Measurements from ENCODE around the gene GLIS1. TPM values are rescaled to one million over a fixed set of nuclear protein-coding genes. Genes with fewer than 3 reads are reported as not detected.
A peak's percentile ranks its signal among the peaks of the same experiment; 100 is the strongest.

Gene GLIS1
- total RNA-seq, 1 donor = 2.9 TPM

DNA sequence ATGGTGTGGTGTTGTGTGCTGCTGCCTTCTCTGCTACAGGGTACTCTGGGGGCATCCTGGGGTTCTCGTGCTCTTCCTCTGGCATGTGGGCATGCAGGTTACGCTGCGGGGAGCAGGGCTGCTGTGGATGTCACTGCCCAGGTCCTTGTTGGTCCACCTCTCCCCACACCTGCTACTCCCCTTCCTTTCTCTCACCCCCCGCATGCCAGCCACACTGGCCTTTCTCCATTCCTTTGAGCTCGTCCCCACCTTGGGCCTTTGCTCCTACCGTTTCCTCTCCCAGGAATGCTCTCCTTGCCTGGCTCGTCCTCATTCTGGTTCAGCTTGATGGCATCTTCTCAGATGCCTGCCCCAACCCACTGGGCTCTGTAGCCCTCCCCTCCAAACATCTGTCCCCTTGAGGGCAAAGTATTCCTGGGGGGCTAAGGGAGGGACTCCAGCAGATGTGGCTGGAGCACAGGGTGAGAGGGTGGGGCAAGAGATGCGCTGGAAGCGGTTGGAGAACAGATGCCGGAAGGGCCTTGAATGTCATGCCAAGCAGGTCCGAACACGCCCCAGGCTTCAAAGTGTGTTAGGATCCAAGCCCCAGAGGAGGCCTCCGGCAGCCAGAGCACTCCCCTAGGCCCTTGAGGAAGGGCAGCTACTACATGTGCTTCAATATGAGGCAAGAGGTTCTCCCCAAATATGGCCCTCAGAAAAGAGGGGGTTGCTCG lies 256.4 kb downstream of the GLIS1 start:
- H3K27me3 ChIP-seq (ENCODE audit: insufficient read depth, low read length) = peaks cover 54% of the 10 kb centered on the region
- no peaks in the 10 kb centered on the region for H3K79me2 ChIP-seq (ENCODE audit: insufficient read depth, low read length)
- TF ChIP-seq CTCF (IDR thresholded peaks at IDR 0.05; ENCODE audit: extremely low read depth, low read depth, low read length) = no peak
- H3K4me3 ChIP-seq (ENCODE audit: insufficient read depth, low read length) = no peak overlapping the region
- peak; percentile 42 for DNase-seq (ENCODE audit: insufficient read length, low spot score, missing footprints)
- H3K4me1 ChIP-seq (ENCODE audit: insufficient read depth, low read length) = peaks cover 4% of the 10 kb centered on the region
- no peak overlapping the region for H2AFZ ChIP-seq (ENCODE audit: low read length)
- H4K20me1 ChIP-seq (ENCODE audit: insufficient read depth, low read length) = no peaks in the 10 kb centered on the region
- H3K4me2 ChIP-seq (ENCODE audit: insufficient read depth, low read length) = no peak overlapping the region
- no peaks in the 10 kb centered on the region for H3K9me3 ChIP-seq (ENCODE audit: low read depth, low read length)
- H3K36me3 ChIP-seq (ENCODE audit: insufficient read depth, low read length) = no peaks in the 10 kb centered on the region
- H3K27ac ChIP-seq (ENCODE audit: low read depth, low read length) = no peak overlapping the region

DNA sequence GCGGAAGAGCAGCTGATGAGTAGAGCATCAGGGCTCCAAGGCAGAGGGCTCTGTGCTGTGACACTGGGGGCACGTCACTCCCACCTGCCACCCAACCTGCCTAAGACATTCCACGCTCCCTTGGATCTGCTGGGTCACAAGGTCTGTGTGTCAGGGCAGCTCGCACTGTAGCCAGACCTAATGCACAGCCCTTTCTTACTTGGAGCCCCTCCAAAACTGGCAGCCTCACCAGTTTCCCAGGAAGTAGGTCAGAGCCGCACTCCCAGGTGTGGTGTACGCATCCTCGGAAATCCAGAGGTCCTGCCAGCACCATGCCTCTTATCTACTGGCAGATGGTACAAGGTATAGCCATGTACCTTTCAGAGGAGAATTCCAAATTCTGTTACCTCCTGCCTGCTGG lies 257.5 kb downstream of the GLIS1 start:
- peaks cover 55% of the 10 kb centered on the region for H3K27me3 ChIP-seq (ENCODE audit: insufficient read depth, low read length)
- H2AFZ ChIP-seq (ENCODE audit: low read length) = no peak overlapping the region
- no peak for TF ChIP-seq CTCF (IDR thresholded peaks at IDR 0.05; ENCODE audit: extremely low read depth, low read depth, low read length)
- H3K4me3 ChIP-seq (ENCODE audit: insufficient read depth, low read length) = no peak overlapping the region
- no peak overlapping the region for H3K4me2 ChIP-seq (ENCODE audit: insufficient read depth, low read length)
- no peaks in the 10 kb centered on the region for H3K9me3 ChIP-seq (ENCODE audit: low read depth, low read length)
- no peak overlapping the region for H3K27ac ChIP-seq (ENCODE audit: low read depth, low read length)
- peaks cover 4% of the 10 kb centered on the region for H3K4me1 ChIP-seq (ENCODE audit: insufficient read depth, low read length)
- no peaks in the 10 kb centered on the region for H4K20me1 ChIP-seq (ENCODE audit: insufficient read depth, low read length)
- H3K79me2 ChIP-seq (ENCODE audit: insufficient read depth, low read length) = no peaks in the 10 kb centered on the region
- no peaks in the 10 kb centered on the region for H3K36me3 ChIP-seq (ENCODE audit: insufficient read depth, low read length)
- DNase-seq (ENCODE audit: insufficient read length, low spot score, missing footprints) = no peak

- Histone ChIP-seq H2AFZ (ENCODE audit: low read length) (no peak overlapping the region), H3K4me3 (ENCODE audit: insufficient read depth, low read length) (no peak overlapping the region), H4K20me1 (ENCODE audit: insufficient read depth, low read length) (no peaks in the 10 kb centered on the region), H3K27me3 (ENCODE audit: insufficient read depth, low read length) (peaks cover 56% of the 10 kb centered on the region), H3K4me1 (ENCODE audit: insufficient read depth, low read length) (peaks cover 2% of the 10 kb centered on the region), H3K36me3 (ENCODE audit: insufficient read depth, low read length) (no peaks in the 10 kb centered on the region), H3K79me2 (ENCODE audit: insufficient read depth, low read length) (no peaks in the 10 kb centered on the region), H3K9me3 (ENCODE audit: low read depth, low read length) (no peaks in the 10 kb centered on the region), H3K4me2 (ENCODE audit: insufficient read depth, low read length) (no peak overlapping the region), H3K27ac (ENCODE audit: low read depth, low read length) (no peak overlapping the region)
- DNase-seq (ENCODE audit: insufficient read length, low spot score, missing footprints) = no peak
- no peak for TF ChIP-seq CTCF (IDR thresholded peaks at IDR 0.05; ENCODE audit: extremely low read depth, low read depth, low read length)
Observed at GRCh38 chr1:53480678-53481077, 258.3 kb downstream of the GLIS1 start.

- Histone ChIP-seq H3K4me2 (ENCODE audit: insufficient read depth, low read length) (no peak overlapping the region), H3K79me2 (ENCODE audit: insufficient read depth, low read length) (no peaks in the 10 kb centered on the region), H4K20me1 (ENCODE audit: insufficient read depth, low read length) (no peaks in the 10 kb centered on the region), H3K4me3 (ENCODE audit: insufficient read depth, low read length) (no peak overlapping the region), H3K9me3 (ENCODE audit: low read depth, low read length) (no peaks in the 10 kb centered on the region), H3K27ac (ENCODE audit: low read depth, low read length) (no peak overlapping the region), H3K27me3 (ENCODE audit: insufficient read depth, low read length) (peaks cover 59% of the 10 kb centered on the region), H2AFZ (ENCODE audit: low read length) (no peak overlapping the region), H3K36me3 (ENCODE audit: insufficient read depth, low read length) (no peaks in the 10 kb centered on the region), H3K4me1 (ENCODE audit: insufficient read depth, low read length) (no peaks in the 10 kb centered on the region)
- peak; percentile 45 for DNase-seq (ENCODE audit: insufficient read length, low spot score, missing footprints)
- no peak for TF ChIP-seq CTCF (IDR thresholded peaks at IDR 0.05; ENCODE audit: extremely low read depth, low read depth, low read length)
Observed at GRCh38 chr1:53478502-53478818, 260.5 kb downstream of the GLIS1 start.

Measured in osteoblast (primary cell).